GM19468 (cell line): ENCODE measurements around the gene PTX4.
"Not testable (repeated sequence)": the region's sequence is repeated elsewhere in the genome, so short reads cannot be mapped to it uniquely, and the experiment has no call there.

ENCODE experiments used
- ATAC-seq: cut with Tn5 transposase; IDR thresholded peaks from one replicate; pipeline ENCODE4 v1.9.1; 2021; ENCODE audit warnings: mild to moderate bottlenecking, moderate library complexity, moderate number of reproducible peaks; ENCODE audit not compliant: unreplicated experiment; ENCODE audit errors: extremely low read depth

PTX4 gene

DNA sequence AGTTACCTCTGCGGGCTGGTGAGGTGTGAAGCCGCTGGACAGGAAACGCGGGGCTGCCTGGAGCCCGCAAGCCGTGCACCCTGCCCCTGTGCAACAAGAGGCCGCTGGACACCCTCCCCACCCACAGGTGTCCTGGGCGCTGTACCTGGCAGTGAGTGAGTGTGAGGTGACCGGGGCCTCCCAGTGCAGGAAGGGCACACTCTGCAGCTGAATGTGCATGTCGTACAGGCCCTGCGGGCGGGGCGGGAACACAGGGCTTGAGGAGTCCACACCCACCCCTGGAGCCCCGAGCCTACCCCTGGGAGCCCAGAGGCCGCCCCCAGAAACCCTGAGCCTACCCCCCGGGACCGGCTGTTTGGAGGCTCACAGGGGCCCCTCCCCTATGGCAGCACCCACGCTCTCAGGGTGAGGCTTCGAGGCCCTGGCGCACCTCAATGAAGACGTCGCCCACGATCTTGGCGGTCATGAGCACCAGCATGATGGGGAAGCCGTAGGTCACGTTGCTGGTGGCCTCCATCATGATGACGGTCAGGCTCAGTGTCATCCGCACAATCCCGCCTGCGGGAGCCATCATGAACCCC is 40.1 kb downstream of the PTX4 start:
- ATAC-seq = no peak

DNA sequence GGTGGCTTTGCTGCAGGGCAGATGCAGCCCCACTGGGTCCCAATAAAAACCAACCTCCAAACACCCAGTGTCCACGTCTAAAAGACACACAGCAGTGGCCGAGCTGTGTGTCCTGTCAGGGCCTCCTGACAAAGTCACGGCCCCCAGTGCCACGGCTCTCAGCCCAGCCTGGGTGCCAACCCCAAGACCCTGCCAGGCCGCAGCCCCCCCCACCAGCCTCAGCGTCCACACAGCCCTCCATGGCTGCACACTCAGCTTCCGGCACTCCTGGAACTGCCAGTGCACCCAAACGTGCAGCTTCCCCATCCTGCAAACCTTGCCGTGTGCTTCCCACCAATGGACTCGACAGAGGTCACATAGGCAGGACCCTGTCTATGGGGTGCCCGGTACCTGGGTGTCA is 40.8 kb downstream of the PTX4 start:
- ATAC-seq = no peak

DNA sequence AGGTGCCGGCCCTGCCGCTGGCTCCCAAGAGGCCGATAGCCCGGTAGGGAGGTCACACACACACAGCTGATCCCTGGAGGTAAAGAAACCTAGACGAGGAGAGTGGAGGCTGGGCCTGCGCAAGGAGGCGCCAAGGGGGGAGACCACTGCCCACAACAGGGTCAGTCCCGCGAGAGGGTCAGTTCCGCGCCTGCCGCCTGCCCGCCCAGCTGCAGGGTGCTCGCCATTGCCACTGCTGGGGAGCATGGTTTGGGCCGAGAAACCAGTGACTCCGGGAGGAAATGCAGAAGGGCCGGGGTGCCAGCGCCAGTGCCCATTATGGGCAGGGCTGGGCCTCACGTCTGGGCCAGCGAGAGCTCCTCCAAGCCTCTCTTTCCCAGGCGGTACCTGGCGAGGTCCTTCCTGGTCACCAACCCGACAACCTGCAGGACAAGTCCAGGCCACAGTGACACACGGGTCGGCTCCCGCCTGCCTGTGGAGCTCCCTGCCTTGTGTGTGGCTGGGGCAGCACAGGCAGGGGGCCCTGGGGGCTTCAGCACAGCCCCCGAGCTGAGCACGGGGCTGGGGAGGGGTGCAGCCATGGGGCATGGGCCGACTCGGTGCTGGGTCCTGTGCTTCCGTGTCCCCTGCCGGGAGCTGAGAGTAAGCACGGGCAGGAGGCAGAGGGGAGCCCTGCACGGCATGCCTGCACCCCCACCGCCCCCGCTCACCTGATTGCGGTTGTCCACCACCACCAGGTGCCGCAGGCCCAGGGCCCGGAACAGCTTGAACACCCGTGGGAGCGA is 42.3 kb downstream of the PTX4 start:
- no peak for ATAC-seq

DNA sequence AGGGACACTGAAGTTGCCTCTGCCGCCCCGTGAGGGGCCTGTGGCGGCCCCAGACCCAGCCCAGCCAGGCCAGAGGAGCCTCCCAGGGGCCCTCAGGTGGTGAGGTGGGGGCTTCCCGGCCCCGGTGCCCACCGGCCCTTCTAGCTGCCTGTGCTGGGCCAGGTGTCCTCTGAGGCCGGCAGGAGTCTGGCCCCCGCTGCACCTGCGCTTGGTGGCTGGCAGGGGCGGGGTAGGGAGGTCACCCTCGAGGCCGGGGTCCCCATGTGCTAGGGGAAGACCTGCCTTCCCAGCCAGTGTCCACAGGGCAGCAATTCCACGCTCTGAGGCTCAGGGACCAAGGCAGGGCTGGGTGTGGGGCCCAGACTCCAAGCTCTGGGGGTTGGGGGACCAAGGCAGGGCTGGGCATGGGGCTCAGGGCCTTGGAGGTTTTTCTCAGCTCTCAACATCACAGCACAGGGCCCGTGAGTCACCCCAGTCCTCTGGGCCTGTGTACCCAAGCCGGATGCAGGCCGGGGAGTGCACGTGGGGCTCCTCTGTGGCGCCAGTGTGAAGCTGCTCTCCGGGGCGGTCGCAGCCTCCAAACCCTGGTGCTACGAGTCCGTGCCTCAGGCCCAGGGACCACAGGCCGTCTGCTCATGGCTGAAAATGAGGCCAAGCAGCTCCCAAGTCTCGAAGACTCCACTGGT is 43.1 kb downstream of the PTX4 start:
- no peak for ATAC-seq

DNA sequence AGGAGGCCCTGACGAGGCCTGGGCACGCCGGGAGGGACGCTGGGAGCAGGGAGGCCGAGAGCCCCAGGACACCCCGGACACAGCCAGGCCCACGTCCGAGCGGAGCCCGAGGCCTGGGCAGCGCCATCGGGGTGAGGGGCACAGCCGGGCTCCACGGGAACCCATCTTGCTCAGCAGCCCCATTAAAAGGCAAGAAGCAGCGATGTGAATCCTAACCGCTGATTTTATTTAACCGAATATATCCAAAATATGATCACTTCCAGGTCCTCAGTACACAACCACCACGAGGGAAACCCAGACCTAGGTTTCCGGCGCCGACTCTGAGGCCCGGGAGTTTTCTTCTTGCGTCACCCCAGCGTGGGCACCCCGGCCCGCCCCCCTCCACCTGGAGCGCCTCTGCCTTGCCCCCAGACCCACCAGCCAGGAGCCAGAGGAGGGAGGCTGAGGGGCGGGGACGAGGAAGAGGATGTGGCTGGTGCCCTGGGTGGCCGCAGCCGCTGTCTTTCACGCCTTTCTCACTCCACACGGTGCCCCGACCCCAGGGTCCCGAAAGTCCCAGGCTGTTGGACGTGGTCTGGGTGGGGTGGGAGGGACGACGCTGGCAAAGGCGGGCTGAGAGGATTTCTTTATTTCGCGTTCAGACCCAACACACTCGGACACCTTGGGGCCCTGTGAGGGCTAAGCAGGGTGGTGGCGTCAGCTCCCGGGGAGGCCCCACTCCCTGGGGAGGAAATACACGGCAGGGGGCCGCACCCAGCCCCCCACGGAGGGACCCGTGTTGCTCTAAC is 43.8 kb downstream of the PTX4 start:
- no peak for ATAC-seq

DNA sequence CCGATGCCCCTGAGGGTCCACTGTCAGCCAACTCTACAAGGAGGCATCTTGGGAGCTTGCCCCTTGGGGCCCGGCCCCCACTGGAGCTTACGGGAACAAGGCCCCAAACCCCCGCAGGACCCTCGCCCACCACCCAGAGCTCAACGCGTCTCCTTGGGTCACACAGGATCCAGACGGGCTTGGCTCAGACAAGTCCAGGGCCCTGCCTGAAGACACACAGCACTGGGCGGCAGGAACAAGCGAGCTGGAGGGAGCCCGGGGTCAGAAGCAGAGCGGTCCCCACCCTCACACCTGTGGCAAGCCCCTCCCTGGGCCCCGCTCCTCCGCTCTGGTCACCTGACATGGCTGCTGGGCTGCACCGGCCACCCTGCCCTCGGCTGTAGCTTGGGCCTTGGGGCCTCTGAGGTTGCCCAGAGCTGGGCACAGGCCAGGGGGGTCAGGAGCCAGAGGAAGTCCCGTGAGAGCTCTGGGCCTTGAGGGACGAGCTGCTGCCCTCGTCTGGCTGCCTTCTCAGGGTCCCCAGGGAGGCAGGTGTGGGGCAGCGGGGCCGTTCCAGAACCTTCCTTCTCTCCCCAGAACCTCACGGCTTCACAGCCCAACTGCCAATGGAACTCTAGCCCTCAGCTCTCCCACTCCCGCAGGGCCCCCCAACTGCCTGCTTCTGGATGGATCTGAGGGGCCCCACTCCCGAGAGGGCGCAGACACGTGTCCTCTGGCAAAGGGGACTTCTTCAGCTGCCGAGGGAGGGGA is 44.6 kb downstream of the PTX4 start, which contains the start of gene CCDC154:
CCDC154 (minus strand) TSS at position 577 of the 750 bp plus-strand sequence; CDS start at position 343, 234 bp downstream.
- no peak for ATAC-seq

DNA sequence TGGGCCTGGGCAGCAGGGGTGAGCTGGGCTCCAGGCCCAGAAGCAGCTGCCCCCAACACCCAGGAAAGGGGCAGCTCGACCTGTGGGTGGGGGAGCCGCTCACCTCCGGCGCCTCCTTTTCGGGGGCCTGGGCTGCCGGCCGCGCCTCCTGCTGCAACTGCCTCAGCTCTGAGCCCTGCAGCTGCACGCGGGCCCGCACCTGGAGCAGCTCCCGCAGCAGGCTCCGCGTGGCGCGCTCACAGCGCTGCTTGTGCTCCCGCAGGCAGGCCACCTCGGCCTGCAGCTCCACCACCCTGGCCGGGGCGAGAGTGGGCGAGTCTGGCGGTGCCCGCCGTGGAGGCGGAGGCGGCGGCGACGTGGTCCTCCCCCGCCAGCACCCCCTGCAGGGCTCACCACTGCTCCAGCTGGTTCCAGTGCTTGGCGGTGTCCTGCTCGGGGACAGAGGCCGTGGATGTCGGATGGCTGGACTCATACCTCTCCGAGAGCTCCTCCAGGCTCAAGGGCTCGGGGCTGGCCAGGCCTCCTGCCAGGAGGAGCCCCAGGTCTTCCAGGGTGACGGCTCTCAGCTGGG is 45.3 kb downstream of the PTX4 start:
- ATAC-seq = no peak

DNA sequence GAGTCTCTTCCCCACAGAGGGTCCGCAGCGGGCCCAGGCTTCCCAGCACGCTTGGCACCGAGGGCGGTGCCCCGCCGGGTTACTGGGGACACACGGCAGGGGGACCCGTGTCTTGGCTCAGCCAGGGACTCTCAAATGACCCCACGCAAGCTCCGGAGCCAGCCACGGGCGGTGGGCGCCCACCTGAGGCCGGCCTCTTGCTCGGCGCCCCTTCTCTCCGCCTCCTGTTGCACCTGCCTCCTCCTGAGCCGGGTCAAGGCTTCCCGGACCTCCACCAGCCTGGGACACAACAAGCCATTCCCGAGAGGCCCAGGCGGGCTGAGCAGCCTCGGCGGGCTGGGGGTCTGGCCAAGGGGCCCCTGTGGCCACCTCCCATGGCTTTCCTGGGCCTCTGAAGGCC is 46.0 kb downstream of the PTX4 start:
- no peak for ATAC-seq

DNA sequence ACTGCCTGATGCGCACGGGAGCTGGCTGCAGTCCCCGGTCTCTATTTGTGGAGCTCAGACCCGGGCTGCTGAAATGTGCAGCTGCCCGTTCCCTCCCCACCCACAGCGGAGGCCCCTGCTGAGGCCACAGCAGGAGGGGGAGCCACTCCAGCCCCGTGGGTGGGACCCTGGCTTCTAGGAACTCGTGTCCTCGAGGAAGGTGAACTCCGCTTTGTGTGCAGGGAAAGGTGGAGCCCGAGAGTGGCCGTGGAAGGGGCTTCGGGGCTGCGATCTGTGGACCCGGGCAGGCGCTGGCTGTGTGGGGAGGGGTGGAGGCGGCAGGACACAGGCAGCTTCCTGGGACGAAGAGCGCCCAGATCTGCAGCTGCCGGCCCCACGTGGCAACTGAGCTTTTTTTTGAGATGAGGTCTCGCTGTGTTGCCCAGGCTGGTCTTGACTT is 47.3 kb downstream of the PTX4 start:
- no peak for ATAC-seq

DNA sequence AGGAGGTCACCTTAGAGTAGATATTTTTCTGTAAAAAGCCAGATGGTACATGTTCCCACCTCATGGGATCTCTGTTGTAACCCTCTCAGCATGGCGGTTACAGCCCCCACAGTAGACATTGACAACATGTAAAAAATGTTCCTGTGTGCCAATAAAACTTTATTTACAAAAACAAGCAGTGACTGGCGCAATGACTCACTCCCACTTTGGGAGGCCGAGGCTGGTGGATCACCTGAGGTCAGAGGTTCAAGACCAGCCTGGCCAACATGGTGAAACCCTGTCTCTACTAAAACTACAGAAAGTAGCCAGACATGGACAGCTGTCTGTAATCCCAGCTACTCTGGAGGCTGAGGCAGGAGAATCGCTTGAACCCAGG is 49.1 kb downstream of the PTX4 start:
- ATAC-seq = not testable (repeated sequence)

DNA sequence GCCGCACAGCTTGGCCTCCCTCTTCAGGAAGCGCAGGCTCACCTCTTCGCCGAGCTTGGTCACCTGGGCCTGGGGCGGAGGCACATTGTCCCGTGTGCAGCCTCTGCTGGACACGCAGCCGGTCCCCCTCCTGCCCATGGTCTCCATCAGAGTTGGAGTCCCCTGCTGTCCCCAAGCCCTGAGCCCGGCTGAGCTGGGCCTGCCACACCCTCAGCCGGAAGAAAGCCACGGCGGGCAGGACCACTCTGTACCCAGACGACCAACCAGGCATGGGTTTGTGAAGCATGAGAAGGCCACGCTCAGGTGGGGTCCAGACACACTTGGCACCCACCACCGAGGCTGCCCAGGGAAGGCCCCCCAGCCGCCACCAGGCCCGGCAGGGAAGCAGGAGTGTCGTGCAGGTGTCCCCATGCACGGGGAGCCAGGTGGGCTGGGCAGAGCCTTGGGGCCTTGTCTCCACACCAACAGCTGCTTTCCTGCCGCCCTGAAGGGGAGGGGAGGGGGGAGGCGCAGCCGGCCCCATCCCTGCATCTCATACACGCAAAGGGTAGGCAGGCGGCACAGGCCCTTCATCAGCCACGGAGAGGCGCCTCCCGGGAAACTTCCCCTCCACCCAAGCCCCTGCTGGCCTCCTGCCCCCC is 49.6 kb downstream of the PTX4 start:
- ATAC-seq = no peak

DNA sequence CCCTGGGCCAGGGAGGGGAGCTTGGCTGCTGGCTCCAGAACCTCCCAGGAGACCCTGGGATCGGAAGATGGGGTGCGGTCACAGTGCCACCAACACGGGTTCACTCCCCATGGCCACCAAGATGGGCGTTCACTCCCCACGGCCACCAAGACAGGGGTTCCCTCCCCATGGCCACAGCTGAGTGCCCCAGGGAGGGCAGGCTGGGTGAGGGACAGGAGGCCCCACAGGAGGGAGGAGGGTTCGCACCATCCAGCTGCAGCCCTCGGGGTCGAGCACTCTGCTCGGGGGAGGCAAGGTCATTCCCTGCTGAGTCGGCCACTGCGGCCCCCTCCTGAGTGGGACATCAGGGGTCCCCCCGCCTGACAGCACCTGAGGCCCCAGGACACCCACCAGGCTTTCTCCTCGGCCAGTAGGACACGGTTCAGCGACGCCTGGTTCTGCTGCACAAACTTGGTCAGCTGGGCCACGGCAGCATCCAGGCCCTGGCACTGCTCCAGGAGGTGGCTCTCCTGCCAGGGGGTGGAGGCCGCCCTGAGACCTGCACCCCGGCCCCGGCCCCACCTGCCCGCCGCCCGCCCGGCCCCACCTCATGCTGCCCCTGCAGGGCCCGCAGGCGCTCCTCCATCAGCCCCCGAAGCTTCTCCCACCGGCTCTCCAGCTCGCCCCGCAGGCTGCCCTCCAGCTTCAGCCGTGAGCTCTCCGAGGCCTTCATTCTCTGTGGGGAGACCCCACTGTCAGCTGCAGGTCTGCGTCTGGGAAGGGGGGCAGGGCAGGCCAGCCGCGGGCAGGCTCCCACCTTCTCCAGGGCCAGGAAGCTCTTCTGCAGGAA is 50.3 kb downstream of the PTX4 start:
- no peak for ATAC-seq

DNA sequence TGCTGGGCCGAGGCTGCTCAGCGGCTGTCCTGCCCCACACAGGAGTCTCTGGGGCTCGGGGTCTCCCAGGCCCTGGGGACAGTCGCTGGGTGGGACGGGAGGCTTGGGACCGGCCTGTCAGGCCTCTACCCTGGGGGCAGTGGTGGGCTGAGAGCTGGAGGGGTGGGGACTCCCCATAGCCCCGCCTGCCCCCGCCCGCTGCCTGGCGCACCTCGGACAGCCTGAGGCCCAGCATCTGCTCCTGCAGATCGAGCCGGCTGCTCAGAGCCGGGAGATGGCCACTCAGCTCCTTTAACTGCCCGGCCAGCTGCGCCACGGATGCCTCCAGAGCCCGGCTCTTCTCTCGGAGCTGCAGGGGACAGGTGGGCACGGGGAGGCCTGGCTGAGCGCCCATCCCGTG is 51.1 kb downstream of the PTX4 start:
- no peak for ATAC-seq

DNA sequence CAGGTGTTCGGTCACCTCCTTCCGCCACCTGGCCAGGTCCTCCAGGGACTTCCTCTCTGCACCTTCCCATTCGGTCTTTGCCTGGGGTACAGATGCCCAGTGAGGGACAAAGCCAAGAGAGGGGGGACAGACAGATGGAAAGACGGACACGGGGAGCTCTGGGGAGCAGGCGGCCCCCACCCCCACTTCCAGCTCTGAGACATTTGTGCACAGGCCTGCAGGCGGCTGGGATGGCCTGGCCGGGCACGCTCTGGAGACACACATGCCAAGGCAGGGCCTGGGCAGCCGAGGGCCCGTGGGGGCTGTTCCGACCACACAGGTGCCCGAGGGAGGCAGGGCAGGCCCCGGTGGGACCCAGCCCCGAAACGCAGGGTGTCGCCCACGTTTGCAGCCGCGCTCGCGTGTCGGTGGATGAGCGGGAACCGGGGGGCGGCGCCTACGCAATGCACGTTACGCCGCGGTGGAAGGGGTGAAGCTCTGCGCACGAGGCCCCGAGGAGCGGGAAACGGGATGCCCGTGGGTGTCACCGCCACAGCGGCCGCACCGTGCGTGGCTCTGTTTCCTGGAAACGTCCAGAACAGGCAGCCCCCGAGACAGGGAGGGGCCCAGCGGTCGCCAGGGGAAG is 51.9 kb downstream of the PTX4 start:
- no peak for ATAC-seq

DNA sequence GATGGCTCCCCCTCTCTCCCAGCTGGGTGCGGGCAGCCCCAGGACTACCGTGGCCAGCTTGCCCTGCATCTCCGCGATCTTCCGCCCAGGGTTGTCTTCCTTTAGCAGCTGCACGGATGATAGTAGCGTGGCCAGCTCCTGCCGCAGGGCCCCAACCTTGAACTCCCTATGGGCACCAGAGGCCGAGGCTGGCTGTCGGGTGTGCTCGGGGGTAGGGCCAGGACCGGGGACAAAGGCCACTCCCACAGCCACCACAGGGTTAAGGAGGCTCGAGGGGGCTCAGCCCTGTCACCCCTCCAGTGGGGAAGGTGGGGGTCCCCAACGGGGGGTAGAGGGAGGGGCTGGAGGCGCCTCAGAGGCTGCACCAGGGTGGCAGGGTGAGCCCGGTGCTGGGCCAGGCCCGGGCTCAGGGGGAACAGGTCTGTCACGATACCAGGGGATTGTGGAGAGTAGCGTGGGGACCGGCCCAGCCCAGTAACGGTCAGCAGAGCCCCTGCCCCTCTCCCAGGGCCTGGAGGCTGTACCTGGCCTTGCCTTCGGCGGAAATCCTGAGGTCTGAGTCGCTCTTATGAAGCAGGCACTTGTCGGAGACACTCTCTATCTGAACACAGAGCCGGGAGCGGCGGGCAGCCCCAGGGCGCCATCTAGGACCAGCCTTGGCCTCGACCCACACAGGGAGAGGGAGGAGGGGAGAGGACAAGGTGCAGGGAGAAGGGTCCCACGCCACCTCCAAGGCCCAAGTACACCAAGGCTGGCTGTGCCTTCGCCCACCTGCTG is 52.6 kb downstream of the PTX4 start:
- no peak for ATAC-seq
